Caco-2 (cell line): ENCODE results near the gene LIPM. TPM values are rescaled to one million over a fixed set of nuclear protein-coding genes. Genes with fewer than 3 reads are reported as not detected.

Source experiments
- BruUV-seq: library from RNA; stranded (reverse); fragments of 400-500 nt; replicated peaks from 2 replicates; lab custom pipeline; 2021; lab: Mats Ljungman, UMichigan
- CTCF ChIA-PET: fragments of 300-600 bp; sonication (Branson Sonifier 250); formaldehyde crosslinking; loops from one replicate; lab custom pipeline; 2022; ENCODE audit warnings: antibody characterized with exemption; lab: Charles Lee
- POLR2A ChIA-PET: fragments of 300-600 bp; sonication (Branson Sonifier 250); formaldehyde crosslinking; loops from one replicate; lab custom pipeline; 2022; ENCODE audit warnings: antibody characterized with exemption; lab: Charles Lee
- DNase-seq, 2 experiments: peaks; one replicate each; pipeline versions ENCODE4 v3.0.0 to v3.0.0-alpha.2; 2020 to 2022
- H3K27me3 ChIP-seq: replicated peaks from 2 replicates; pipeline ENCODE4 v1.6.0; 2011; ENCODE audit warnings: low read length; ENCODE audit not compliant: control insufficient read depth, insufficient read depth
- H3K36me3 ChIP-seq: 2 replicates; pipeline ENCODE4 v1.5.1; 2011; ENCODE audit warnings: low read length; ENCODE audit not compliant: control insufficient read depth, insufficient read depth
- H3K4me1 ChIP-seq: fragments of 250-450 bp; sonication (Bioruptor Pico); 2 replicates; pipeline ENCODE4 v1.5.1; 2020; ENCODE audit warnings: mild to moderate bottlenecking
- H3K4me3 ChIP-seq: 2 replicates; pipeline ENCODE4 v1.5.1; 2011; ENCODE audit warnings: low read depth, mild to moderate bottlenecking, control low read depth, low read length
- H3K9me3 ChIP-seq: fragments of 250-450 bp; sonication (Bioruptor Pico); 2 replicates; pipeline ENCODE4 v1.5.1; 2020; ENCODE audit warnings: mild to moderate bottlenecking, moderate library complexity
- H3K27ac Mint-ChIP-seq: one replicate; pipeline ENCODE4 v1.8.0; 2022; ENCODE audit warnings: mixed read lengths; ENCODE audit not compliant: unreplicated experiment
- H3K27me3 Mint-ChIP-seq: one replicate; pipeline ENCODE4 v1.8.0; 2022; ENCODE audit warnings: mixed read lengths; ENCODE audit not compliant: insufficient read depth, unreplicated experiment
- H3K36me3 Mint-ChIP-seq: one replicate; pipeline ENCODE4 v1.8.0; 2022; ENCODE audit warnings: mild to moderate bottlenecking, mixed read lengths; ENCODE audit not compliant: insufficient read depth, unreplicated experiment
- H3K4me1 Mint-ChIP-seq: one replicate; pipeline ENCODE4 v1.8.0; 2022; ENCODE audit warnings: low read depth, mixed read lengths; ENCODE audit not compliant: unreplicated experiment
- H3K4me3 Mint-ChIP-seq: one replicate; pipeline ENCODE4 v1.8.0; 2022; ENCODE audit warnings: mild to moderate bottlenecking, moderate library complexity, mixed read lengths; ENCODE audit not compliant: unreplicated experiment
- H3K9me3 Mint-ChIP-seq: one replicate; pipeline ENCODE4 v1.8.0; 2022; ENCODE audit warnings: mixed read lengths; ENCODE audit not compliant: unreplicated experiment
- intact Hi-C: fragments of 100-400 bp; cut with micrococcal nuclease; formaldehyde crosslinking; loops from one replicate; pipeline ENCODE4 v1.10.0; 2022; ENCODE audit not compliant: unreplicated experiment
- total RNA-seq: library from RNA; stranded (reverse); gene quantifications from 2 replicates; pipeline ENCODE4 v1.2.3, GENCODE V29; 2022
- TF ChIP-seq, protein P1 (sequence below), 2 experiments: fragments of 200-600 bp in 1 of 2; IDR thresholded peaks; 1 replicate in 1 of 2; 2 replicates in 1 of 2; pipeline versions ENCODE4 v1.5.1 to v1.8.0; 2011 to 2022; ENCODE audit warnings: antibody characterized with exemption in 1 of 2, control low read depth in 1 of 2, inconsistent platforms in 1 of 2, low read depth in 1 of 2, low read length in 1 of 2, mild to moderate bottlenecking in 1 of 2, moderate library complexity in 1 of 2; ENCODE audit not compliant: insufficient read depth in 1 of 2, severe bottlenecking in 1 of 2, unreplicated experiment in 1 of 2

Gene LIPM
- total RNA-seq, 1 experiment from 2014 or later, result not detected

DNA sequence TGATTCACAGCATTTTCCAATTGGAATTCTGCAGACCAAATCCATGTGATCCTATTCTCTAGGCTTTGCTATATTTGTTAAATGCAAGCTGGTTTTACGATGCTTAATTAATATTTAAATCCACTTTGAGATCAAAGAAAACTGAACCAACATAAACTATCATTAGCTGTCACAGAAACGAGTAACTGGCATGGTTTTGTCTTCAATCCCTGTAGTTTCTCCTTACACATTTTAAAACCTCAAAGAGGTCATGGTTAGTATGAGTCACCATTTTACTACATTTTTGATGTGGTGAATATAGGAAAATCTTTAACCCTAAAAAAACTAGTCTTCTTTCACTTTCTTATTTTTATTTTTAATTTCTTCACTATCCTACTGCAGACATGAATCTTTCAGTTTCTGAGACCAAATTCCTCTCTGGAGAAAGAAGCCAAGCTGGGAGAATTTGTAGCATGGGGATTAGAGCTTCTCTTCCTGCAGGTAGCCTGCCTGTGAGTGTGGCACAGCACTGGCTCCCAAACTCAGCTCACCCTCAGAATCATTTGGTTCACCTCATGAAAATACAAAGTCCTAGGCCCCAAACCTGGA lies 8.7 kb upstream of the LIPM start:
- H3K4me3 Mint-ChIP-seq, result no peak overlapping the region
- intact Hi-C loops, result loop anchor here (5.0 kb wide), 1 partner anchor 212 kb away; the partner anchor contains the start of gene RNLS
- no peaks in the 10 kb centered on the region for H3K9me3 Mint-ChIP-seq
- H3K27me3 ChIP-seq, result no peaks in the 10 kb centered on the region
- no peak for DNase-seq
- H3K4me1 ChIP-seq, result no peaks in the 10 kb centered on the region; the same call in 1 of the 2 replicates
- TF ChIP-seq, protein P1, sequence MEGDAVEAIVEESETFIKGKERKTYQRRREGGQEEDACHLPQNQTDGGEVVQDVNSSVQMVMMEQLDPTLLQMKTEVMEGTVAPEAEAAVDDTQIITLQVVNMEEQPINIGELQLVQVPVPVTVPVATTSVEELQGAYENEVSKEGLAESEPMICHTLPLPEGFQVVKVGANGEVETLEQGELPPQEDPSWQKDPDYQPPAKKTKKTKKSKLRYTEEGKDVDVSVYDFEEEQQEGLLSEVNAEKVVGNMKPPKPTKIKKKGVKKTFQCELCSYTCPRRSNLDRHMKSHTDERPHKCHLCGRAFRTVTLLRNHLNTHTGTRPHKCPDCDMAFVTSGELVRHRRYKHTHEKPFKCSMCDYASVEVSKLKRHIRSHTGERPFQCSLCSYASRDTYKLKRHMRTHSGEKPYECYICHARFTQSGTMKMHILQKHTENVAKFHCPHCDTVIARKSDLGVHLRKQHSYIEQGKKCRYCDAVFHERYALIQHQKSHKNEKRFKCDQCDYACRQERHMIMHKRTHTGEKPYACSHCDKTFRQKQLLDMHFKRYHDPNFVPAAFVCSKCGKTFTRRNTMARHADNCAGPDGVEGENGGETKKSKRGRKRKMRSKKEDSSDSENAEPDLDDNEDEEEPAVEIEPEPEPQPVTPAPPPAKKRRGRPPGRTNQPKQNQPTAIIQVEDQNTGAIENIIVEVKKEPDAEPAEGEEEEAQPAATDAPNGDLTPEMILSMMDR (IDR thresholded peaks at IDR 0.05; ENCODE audit: insufficient read depth in 1 of 2, low read depth in 1 of 2, low read length in 1 of 2, severe bottlenecking in 1 of 2, unreplicated experiment in 1 of 2), result no peak
- no peaks in the 10 kb centered on the region for H3K36me3 Mint-ChIP-seq
- BruUV-seq, result no TSS peak
- no peaks in the 10 kb centered on the region for H3K36me3 ChIP-seq
- peaks cover 2% of the 10 kb centered on the region for H3K27me3 Mint-ChIP-seq
- no peaks in the 10 kb centered on the region for H3K4me1 Mint-ChIP-seq
- ChIA-PET POLR2A (no interaction called here), CTCF (no interaction called here)
- H3K4me3 ChIP-seq, result no peak overlapping the region
- H3K9me3 ChIP-seq, result no peaks in the 10 kb centered on the region
- H3K27ac Mint-ChIP-seq, result no peak overlapping the region

- Histone ChIP-seq H3K9me3 (no peaks in the 10 kb centered on the region), H3K4me1 (no peaks in the 10 kb centered on the region; the same call in 1 of the 2 replicates), H3K36me3 (no peaks in the 10 kb centered on the region), H3K27me3 (no peaks in the 10 kb centered on the region), H3K4me3 (no peak overlapping the region)
- H3K27ac Mint-ChIP-seq, result no peak overlapping the region
- intact Hi-C loops, result loop anchor here (5.0 kb wide), 1 partner anchor 212 kb away; the partner anchor contains the start of gene RNLS
- no peaks in the 10 kb centered on the region for H3K4me1 Mint-ChIP-seq
- DNase-seq, result no peak
- CTCF ChIA-PET, result no interaction called here
- POLR2A ChIA-PET, result no interaction called here
- no peaks in the 10 kb centered on the region for H3K9me3 Mint-ChIP-seq
- TF ChIP-seq, protein P1 (IDR thresholded peaks at IDR 0.05; ENCODE audit: insufficient read depth in 1 of 2, low read depth in 1 of 2, low read length in 1 of 2, severe bottlenecking in 1 of 2, unreplicated experiment in 1 of 2), result no peak
- BruUV-seq, result no TSS peak
- H3K27me3 Mint-ChIP-seq, result peaks cover 2% of the 10 kb centered on the region
- no peak overlapping the region for H3K4me3 Mint-ChIP-seq
- no peaks in the 10 kb centered on the region for H3K36me3 Mint-ChIP-seq
These were observed 7.8 kb upstream of the LIPM start for GRCh38 chr10:88794731-88795130.

GRCh38 chr10:88800152-88801125 lies 2.1 kb upstream of the LIPM start:
- no peak overlapping the region for H3K27ac Mint-ChIP-seq
- intact Hi-C loops, result no loop called here
- no peaks in the 10 kb centered on the region for H3K9me3 Mint-ChIP-seq
- CTCF ChIA-PET, result interaction anchor here (0.5 kb wide), 1 partner anchor 10 kb away, joined by 3 read pairs; no protein-coding TSS in a partner anchor
- no peaks in the 10 kb centered on the region for H3K27me3 ChIP-seq
- no TSS peak for BruUV-seq
- POLR2A ChIA-PET, result no interaction called here
- H3K36me3 ChIP-seq, result no peaks in the 10 kb centered on the region
- no peaks in the 10 kb centered on the region for H3K9me3 ChIP-seq
- no peaks in the 10 kb centered on the region; the same call in 1 of the 2 replicates for H3K4me1 ChIP-seq
- no peaks in the 10 kb centered on the region for H3K36me3 Mint-ChIP-seq
- no peak overlapping the region for H3K4me3 ChIP-seq
- TF ChIP-seq, protein P1 (IDR thresholded peaks at IDR 0.05; ENCODE audit: insufficient read depth in 1 of 2, low read depth in 1 of 2, low read length in 1 of 2, severe bottlenecking in 1 of 2, unreplicated experiment in 1 of 2), result no peak
- H3K4me3 Mint-ChIP-seq, result no peak overlapping the region
- H3K4me1 Mint-ChIP-seq, result no peaks in the 10 kb centered on the region
- no peak for DNase-seq
- H3K27me3 Mint-ChIP-seq, result peaks cover 3% of the 10 kb centered on the region
